ENCODE data around the gene DEFB108B.
A peak's percentile ranks its signal among the peaks of the same experiment; 100 is the strongest.
"Not testable (repeated sequence)": the region's sequence is repeated elsewhere in the genome, so short reads cannot be mapped to it uniquely, and the experiment has no call there.

Gene DEFB108B

GRCh38 chr11:71843858-71844257 is 10.9 kb downstream of the DEFB108B start:
- in situ Hi-C loops (cut with MboI; ENCODE audit: low pct_unique_long_range_greater_than_20kb, low sequenced_read_pairs, unreplicated experiment) = no loop called here
- TF ChIP-seq CTCF (IDR thresholded peaks at IDR 0.05; ENCODE audit: extremely low read depth, insufficient read depth, missing control alignments) = no peak
- DNase-seq (ENCODE audit: low spot score) = no peak

GRCh38 chr11:71853895-71854294 is 20.9 kb downstream of the DEFB108B start:
- in situ Hi-C loops (cut with MboI; ENCODE audit: low pct_unique_long_range_greater_than_20kb, low sequenced_read_pairs, unreplicated experiment); DNase-seq (ENCODE audit: low spot score): not testable (repeated sequence)

DNA sequence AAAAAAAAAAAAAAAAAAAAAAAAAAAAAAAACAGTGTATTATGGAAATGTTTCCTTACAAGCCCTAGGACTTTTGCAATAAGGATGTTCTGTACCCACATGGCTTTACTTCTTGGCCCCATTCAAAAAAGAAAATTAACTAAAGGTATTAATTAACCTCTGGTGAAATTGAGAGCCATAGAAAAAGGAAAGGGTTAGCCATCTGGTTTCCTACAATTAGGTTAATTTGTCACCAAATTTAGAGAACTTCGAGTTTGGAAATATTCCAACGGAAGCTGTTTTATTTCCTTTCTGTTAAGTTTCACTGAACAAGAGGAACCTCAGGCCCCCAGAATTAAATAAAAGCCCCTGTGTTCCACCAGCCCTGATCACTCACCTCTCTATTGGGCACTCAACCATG is 22.9 kb downstream of the DEFB108B start:
- in situ Hi-C loops (cut with MboI; ENCODE audit: low pct_unique_long_range_greater_than_20kb, low sequenced_read_pairs, unreplicated experiment); DNase-seq (ENCODE audit: low spot score): not testable (repeated sequence)

GRCh38 chr11:71860835-71861234 is 27.8 kb downstream of the DEFB108B start:
- DNase-seq (ENCODE audit: low spot score); in situ Hi-C loops (cut with MboI; ENCODE audit: low pct_unique_long_range_greater_than_20kb, low sequenced_read_pairs, unreplicated experiment): not testable (repeated sequence)

GRCh38 chr11:71863978-71864627 is 31.1 kb downstream of the DEFB108B start:
- in situ Hi-C loops (cut with MboI; ENCODE audit: low pct_unique_long_range_greater_than_20kb, low sequenced_read_pairs, unreplicated experiment); DNase-seq (ENCODE audit: low spot score): not testable (repeated sequence)
- TF ChIP-seq CTCF (IDR thresholded peaks at IDR 0.05; ENCODE audit: extremely low read depth, insufficient read depth, missing control alignments) = peak; percentile 73

GRCh38 chr11:71867209-71867608 is 34.2 kb downstream of the DEFB108B start:
- in situ Hi-C loops (cut with MboI; ENCODE audit: low pct_unique_long_range_greater_than_20kb, low sequenced_read_pairs, unreplicated experiment); DNase-seq (ENCODE audit: low spot score): not testable (repeated sequence)

- in situ Hi-C loops (cut with MboI; ENCODE audit: low pct_unique_long_range_greater_than_20kb, low sequenced_read_pairs, unreplicated experiment); DNase-seq (ENCODE audit: low spot score): not testable (repeated sequence)
These were observed 36.9 kb downstream of the DEFB108B start for GRCh38 chr11:71869931-71870330.

DNA sequence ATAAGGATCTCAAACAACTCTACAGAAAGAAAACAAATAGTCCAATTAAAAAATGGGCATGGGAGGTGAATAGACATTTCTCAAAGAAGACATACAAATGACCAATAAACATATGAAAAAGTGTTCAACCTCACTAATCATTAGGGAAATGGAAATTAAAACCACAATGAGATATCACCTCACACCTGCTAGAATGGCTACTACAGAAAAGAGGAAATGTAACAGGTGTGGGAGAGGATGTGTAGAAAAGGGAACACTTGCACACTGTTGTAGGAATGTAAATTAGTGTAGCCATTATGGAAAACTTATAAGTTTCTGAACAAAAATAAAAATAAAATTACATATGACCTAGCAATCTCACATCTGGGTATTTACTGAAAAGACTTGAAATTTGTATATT is 37.7 kb downstream of the DEFB108B start:
- in situ Hi-C loops (cut with MboI; ENCODE audit: low pct_unique_long_range_greater_than_20kb, low sequenced_read_pairs, unreplicated experiment); DNase-seq (ENCODE audit: low spot score): not testable (repeated sequence)

GRCh38 chr11:71876262-71876661 is 43.3 kb downstream of the DEFB108B start:
- DNase-seq (ENCODE audit: low spot score); in situ Hi-C loops (cut with MboI; ENCODE audit: low pct_unique_long_range_greater_than_20kb, low sequenced_read_pairs, unreplicated experiment): not testable (repeated sequence)

DNA sequence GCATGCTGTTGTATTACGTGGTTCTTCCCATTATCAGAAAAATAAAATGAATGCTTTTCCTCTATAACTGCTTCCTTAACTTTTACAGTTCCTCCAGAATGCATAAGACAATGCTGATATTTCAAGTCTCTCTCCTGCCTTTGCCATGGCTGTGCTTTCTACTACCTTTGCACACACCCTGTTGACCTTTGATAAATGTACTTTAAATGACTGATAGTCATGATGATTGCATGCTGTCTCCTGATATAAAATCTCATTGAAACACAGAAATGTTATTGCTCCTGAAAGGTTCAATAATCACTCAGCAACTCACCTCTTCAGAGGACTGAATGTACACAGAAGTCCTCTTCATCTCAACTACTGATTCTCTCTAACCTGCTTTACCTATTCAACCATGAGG is 45.1 kb downstream of the DEFB108B start, which contains the start of gene DEFB131B:
DEFB131B (plus strand) TSS at position 395 of the 400 bp plus-strand sequence; CDS start at position 395, 0 bp downstream.
- in situ Hi-C loops (cut with MboI; ENCODE audit: low pct_unique_long_range_greater_than_20kb, low sequenced_read_pairs, unreplicated experiment); DNase-seq (ENCODE audit: low spot score): not testable (repeated sequence)

GRCh38 chr11:71885806-71886205 is 52.8 kb downstream of the DEFB108B start:
- DNase-seq (ENCODE audit: low spot score); in situ Hi-C loops (cut with MboI; ENCODE audit: low pct_unique_long_range_greater_than_20kb, low sequenced_read_pairs, unreplicated experiment): not testable (repeated sequence)
